GM12878 (cell line): ENCODE measurements around the gene FARSB.

Source experiments
- BRCA1 ChIP-seq: IDR thresholded peaks from 2 replicates; pipeline ENCODE4 v1.6.1; 2011; ENCODE audit warnings: low read depth, low read length, improper control_type of control experiment
- CTCF ChIP-seq, 3 experiments: IDR thresholded peaks in 2 of 3; conservative IDR thresholded peaks in 1 of 3; 2 replicates each; pipeline ENCODE4 v1.5.1; 2011; ENCODE audit warnings: low read depth in 3 of 3, low read length in 3 of 3, mild to moderate bottlenecking in 3 of 3, control low read depth in 2 of 3, moderate library complexity in 2 of 3, inconsistent platforms in 1 of 3, mixed read lengths in 1 of 3; ENCODE audit not compliant: control insufficient read depth in 2 of 3, insufficient read depth in 1 of 3; ENCODE audit errors: extremely low read depth in 1 of 3
- EP300 ChIP-seq, 2 experiments: fragments of 150-350 bp in 1 of 2; IDR thresholded peaks; 2 replicates each; pipeline ENCODE4 v1.6.1; 2011 to 2012; ENCODE audit warnings: low read depth in 2 of 2, low read length in 2 of 2, borderline replicate concordance in 1 of 2, improper control_type of control experiment in 1 of 2, inconsistent platforms in 1 of 2; ENCODE audit not compliant: control insufficient read depth in 1 of 2
- EZH2 ChIP-seq: IDR thresholded peaks from 2 replicates; pipeline ENCODE4 v1.6.1; 2012; ENCODE audit warnings: low read depth, mild to moderate bottlenecking, control low read depth, inconsistent platforms, low read length, borderline replicate concordance; ENCODE audit not compliant: control insufficient read depth
- FOS ChIP-seq: IDR thresholded peaks from 3 replicates; pipeline ENCODE4 v1.6.1; 2011; ENCODE audit warnings: borderline replicate concordance; ENCODE audit not compliant: insufficient read length; ENCODE audit errors: extremely low read depth
- GATAD2B ChIP-seq: fragments of 450-650 bp; conservative IDR thresholded peaks from 2 replicates; pipeline ENCODE4 v1.6.1; 2017; ENCODE audit warnings: low read depth, mild to moderate bottlenecking, moderate library complexity
- JUND ChIP-seq: IDR thresholded peaks from 2 replicates; pipeline ENCODE4 v1.6.1; 2012; ENCODE audit warnings: low read depth, mild to moderate bottlenecking, low read length, improper control_type of control experiment, moderate library complexity
- MYB ChIP-seq: fragments of 150-350 bp; IDR thresholded peaks from 2 replicates; pipeline ENCODE4 v1.6.1; 2014; ENCODE audit warnings: mild to moderate bottlenecking, low read depth, low read length, borderline replicate concordance
- POLR2A ChIP-seq: IDR thresholded peaks from 2 replicates; pipeline ENCODE4 v1.6.1; 2011; ENCODE audit warnings: low read depth, mild to moderate bottlenecking, low read length
- RAD21 ChIP-seq: IDR thresholded peaks from 2 replicates; pipeline ENCODE4 v1.6.1; 2011; ENCODE audit warnings: mild to moderate bottlenecking, low read depth, low read length, moderate library complexity; ENCODE audit not compliant: insufficient read depth
- RFX5 ChIP-seq: IDR thresholded peaks from 2 replicates; pipeline ENCODE4 v1.6.1; 2011; ENCODE audit warnings: low read depth, low read length, improper control_type of control experiment
- TAF1 ChIP-seq: IDR thresholded peaks from 2 replicates; pipeline ENCODE4 v1.6.1; 2011; ENCODE audit warnings: mild to moderate bottlenecking, low read depth, low read length, borderline replicate concordance
- ZNF274 ChIP-seq: IDR thresholded peaks from one replicate; pipeline ENCODE4 v1.8.0; 2011; ENCODE audit not compliant: insufficient read length, insufficient read depth
- ZZZ3 ChIP-seq: IDR thresholded peaks from 2 replicates; pipeline ENCODE4 v1.6.1; 2011; ENCODE audit warnings: low read depth; ENCODE audit not compliant: control insufficient read depth, insufficient read length

GRCh38 chr2:222689322-222689721 is 33.4 kb upstream of the FARSB start:
- TF ChIP-seq CTCF (IDR thresholded peaks at IDR 0.05 in 2 of 3, conservative IDR thresholded peaks at IDR 0.05 in 1 of 3; ENCODE audit: control insufficient read depth in 2 of 3, extremely low read depth in 1 of 3, insufficient read depth in 1 of 3, low read depth in 3 of 3, low read length in 3 of 3) (no peak), MYB (no peak), ZZZ3 (no peak), EP300 (IDR thresholded peaks at IDR 0.05; ENCODE audit: borderline replicate concordance in 1 of 2, control insufficient read depth in 1 of 2, low read depth in 2 of 2, low read length in 2 of 2) (no peak), FOS (no peak), JUND (no peak), RAD21 (no peak), ZNF274 (no peak), POLR2A (no peak), BRCA1 (no peak), GATAD2B (no peak), TAF1 (no peak), EZH2 (no peak), RFX5 (no peak)
